Stimulated activated naive CD8-positive, alpha-beta T cell treated with anti-CD3 and anti-CD28 coated beads, Interleukin-15, Interleukin-2, amounts not matched to agents 100 ng/mL and 50 ng/mL, for 24 hours (primary cell): ENCODE results near the gene FLT3LG.

ENCODE experiments used
- H3K27ac Mint-ChIP-seq: one replicate; pipeline ENCODE4 v1.8.0; 2021; ENCODE audit warnings: mild to moderate bottlenecking, mixed read lengths
- H3K27me3 Mint-ChIP-seq: one replicate; pipeline ENCODE4 v1.8.0; 2021; ENCODE audit warnings: mixed read lengths
- H3K36me3 Mint-ChIP-seq: one replicate; pipeline ENCODE4 v1.8.0; 2021; ENCODE audit warnings: low read depth, mixed read lengths
- H3K4me1 Mint-ChIP-seq: one replicate; pipeline ENCODE4 v1.8.0; 2021; ENCODE audit warnings: low read depth, mixed read lengths
- H3K4me3 Mint-ChIP-seq: one replicate; pipeline ENCODE4 v1.8.0; 2021; ENCODE audit warnings: mild to moderate bottlenecking, mixed read lengths
- H3K9me3 Mint-ChIP-seq: one replicate; pipeline ENCODE4 v1.8.0; 2021; ENCODE audit warnings: mixed read lengths

Gene FLT3LG, protein sequence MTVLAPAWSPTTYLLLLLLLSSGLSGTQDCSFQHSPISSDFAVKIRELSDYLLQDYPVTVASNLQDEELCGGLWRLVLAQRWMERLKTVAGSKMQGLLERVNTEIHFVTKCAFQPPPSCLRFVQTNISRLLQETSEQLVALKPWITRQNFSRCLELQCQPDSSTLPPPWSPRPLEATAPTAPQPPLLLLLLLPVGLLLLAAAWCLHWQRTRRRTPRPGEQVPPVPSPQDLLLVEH

GRCh38 chr19:49473868-49474541, at the start of gene FLT3LG:
TSS of gene FLT3LG (plus strand) at chr19:49474215. CDS start at chr19:49474640, 425 bp downstream.
- Mint-ChIP-seq H3K27ac (peak within 1 kb of the TSS; percentile 89), H3K9me3 (no peaks in the 10 kb centered on the region), H3K4me3 (peak within 1 kb of the TSS; percentile 86), H3K4me1 (peaks cover 72% of the 10 kb centered on the region), H3K36me3 (peaks cover 7% of the 10 kb centered on the region), H3K27me3 (no peaks in the 10 kb centered on the region)

- no peaks in the 10 kb centered on the region for H3K36me3 Mint-ChIP-seq
- no peak within 1 kb of the TSS for H3K4me3 Mint-ChIP-seq
- H3K4me1 Mint-ChIP-seq = peaks cover 57% of the 10 kb centered on the region
- no peaks in the 10 kb centered on the region for H3K9me3 Mint-ChIP-seq
- H3K27ac Mint-ChIP-seq = no peak within 1 kb of the TSS
- peaks cover 91% of the 10 kb centered on the region for H3K27me3 Mint-ChIP-seq
Measured at GRCh38 chr19:49425178-49425577, 48.8 kb upstream of the FLT3LG start, which contains the start of gene GFY. TSS of gene GFY (plus strand) at chr19:49425388. CDS start at chr19:49426431, 1,043 bp downstream.

GRCh38 chr19:49425922-49426592, 48.0 kb upstream of the FLT3LG start:
- H3K4me3 Mint-ChIP-seq = no peak overlapping the region
- H3K27ac Mint-ChIP-seq = no peak overlapping the region
- no peaks in the 10 kb centered on the region for H3K9me3 Mint-ChIP-seq
- peaks cover 89% of the 10 kb centered on the region for H3K27me3 Mint-ChIP-seq
- peaks cover 50% of the 10 kb centered on the region for H3K4me1 Mint-ChIP-seq
- no peaks in the 10 kb centered on the region for H3K36me3 Mint-ChIP-seq

GRCh38 chr19:49427339-49427738, 46.7 kb upstream of the FLT3LG start:
- Mint-ChIP-seq H3K27me3 (peaks cover 88% of the 10 kb centered on the region), H3K36me3 (no peaks in the 10 kb centered on the region), H3K9me3 (no peaks in the 10 kb centered on the region), H3K27ac (no peak overlapping the region), H3K4me3 (no peak overlapping the region), H3K4me1 (peaks cover 44% of the 10 kb centered on the region)

DNA sequence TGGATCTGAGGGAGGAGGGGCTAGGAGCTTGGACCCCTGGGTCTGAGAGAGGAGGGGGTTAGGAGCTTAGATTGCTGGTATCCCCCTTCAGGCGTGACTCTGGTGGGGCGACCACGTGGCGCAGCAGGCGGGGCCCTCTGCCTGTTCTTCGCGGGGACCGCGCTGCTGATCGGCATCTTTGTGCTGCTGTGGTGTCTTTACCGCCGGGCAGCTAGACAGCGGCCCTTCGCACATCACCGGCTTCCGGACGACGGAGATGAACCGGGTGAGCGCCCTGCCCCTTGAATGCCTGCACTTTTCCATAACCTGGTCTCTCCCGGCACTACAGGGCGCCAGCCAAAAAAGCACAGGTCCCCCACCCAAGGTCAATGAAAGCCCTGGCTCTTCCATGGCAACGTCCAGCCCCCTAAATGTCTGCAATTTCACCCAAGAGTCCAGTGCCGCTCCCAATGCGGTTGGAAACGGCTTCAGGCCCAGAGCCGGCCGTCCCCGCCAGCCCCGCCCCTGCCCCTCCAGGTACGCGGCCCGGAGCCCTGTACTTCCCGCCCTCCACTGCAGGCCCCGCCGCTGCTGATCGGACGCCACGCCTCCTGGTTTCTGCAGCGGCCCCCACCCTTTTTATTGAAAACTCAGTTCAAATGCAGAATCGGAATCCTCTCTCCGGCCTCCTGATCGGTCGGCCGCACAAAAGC, 46.0 kb upstream of the FLT3LG start:
- H3K4me1 Mint-ChIP-seq = peaks cover 39% of the 10 kb centered on the region
- H3K27ac Mint-ChIP-seq = no peak overlapping the region
- no peaks in the 10 kb centered on the region for H3K9me3 Mint-ChIP-seq
- H3K4me3 Mint-ChIP-seq = peak overlapping the region; percentile 56
- H3K27me3 Mint-ChIP-seq = peaks cover 88% of the 10 kb centered on the region
- no peaks in the 10 kb centered on the region for H3K36me3 Mint-ChIP-seq

DNA sequence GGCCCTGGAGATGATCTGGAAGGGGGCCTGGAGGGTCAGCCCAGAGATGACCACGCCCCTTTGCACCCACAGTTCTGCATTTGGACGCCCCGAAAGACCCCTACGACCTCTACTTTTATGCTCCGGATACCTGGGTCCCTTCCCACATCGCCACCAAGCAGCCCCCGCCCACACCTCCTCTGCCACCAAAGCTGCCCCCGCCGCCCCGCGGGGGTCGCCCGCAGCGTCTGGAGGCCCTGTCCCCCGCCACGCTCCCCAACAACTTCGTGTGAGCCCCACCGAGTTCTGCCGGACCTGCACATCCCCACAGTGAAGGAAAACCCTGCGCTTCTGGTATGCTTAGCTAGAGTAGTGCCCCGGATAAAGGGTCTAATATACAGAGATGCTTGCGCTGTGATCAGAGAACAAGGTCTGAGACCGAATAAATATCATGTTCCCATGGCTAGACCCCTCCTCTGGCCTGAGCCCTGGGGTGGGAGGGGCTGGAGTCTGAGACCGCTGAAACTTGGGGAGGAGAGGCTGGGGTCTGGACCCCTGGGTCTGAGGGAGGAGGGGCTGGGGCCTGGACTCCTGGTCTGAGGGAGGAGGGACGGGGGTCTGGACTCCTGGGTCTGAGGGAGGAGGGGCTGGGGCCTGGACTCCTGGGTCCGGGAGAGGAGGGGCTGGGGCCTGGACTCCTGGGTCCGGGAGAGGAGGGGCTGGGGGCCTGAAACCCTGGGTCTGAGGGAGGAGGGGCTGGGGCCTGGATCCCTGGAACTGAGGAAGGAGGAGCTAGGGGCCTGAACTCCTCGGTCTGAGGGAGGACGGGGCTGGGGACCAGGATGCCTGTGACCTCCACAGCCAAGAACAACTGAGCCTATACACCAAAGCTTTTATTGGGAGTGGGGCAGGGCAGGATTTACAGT, 45.2 kb upstream of the FLT3LG start:
- Mint-ChIP-seq H3K4me3 (peak overlapping the region; percentile 56), H3K36me3 (no peaks in the 10 kb centered on the region), H3K27ac (no peak overlapping the region), H3K4me1 (peaks cover 38% of the 10 kb centered on the region), H3K27me3 (peaks cover 89% of the 10 kb centered on the region), H3K9me3 (no peaks in the 10 kb centered on the region)

- Mint-ChIP-seq H3K9me3 (no peaks in the 10 kb centered on the region), H3K27me3 (peaks cover 87% of the 10 kb centered on the region), H3K4me3 (no peak overlapping the region), H3K36me3 (no peaks in the 10 kb centered on the region), H3K27ac (no peak overlapping the region), H3K4me1 (peaks cover 35% of the 10 kb centered on the region)
Measured at GRCh38 chr19:49430172-49430677, 43.8 kb upstream of the FLT3LG start.

GRCh38 chr19:49430678-49431329, 43.2 kb upstream of the FLT3LG start:
- Mint-ChIP-seq H3K4me3 (no peak overlapping the region), H3K4me1 (peaks cover 39% of the 10 kb centered on the region), H3K27me3 (peaks cover 87% of the 10 kb centered on the region), H3K36me3 (no peaks in the 10 kb centered on the region), H3K9me3 (no peaks in the 10 kb centered on the region), H3K27ac (no peak overlapping the region)

GRCh38 chr19:49431330-49431749, 42.7 kb upstream of the FLT3LG start:
- H3K9me3 Mint-ChIP-seq = no peaks in the 10 kb centered on the region
- no peak overlapping the region for H3K27ac Mint-ChIP-seq
- peaks cover 43% of the 10 kb centered on the region for H3K4me1 Mint-ChIP-seq
- no peak overlapping the region for H3K4me3 Mint-ChIP-seq
- no peaks in the 10 kb centered on the region for H3K36me3 Mint-ChIP-seq
- peaks cover 87% of the 10 kb centered on the region for H3K27me3 Mint-ChIP-seq

DNA sequence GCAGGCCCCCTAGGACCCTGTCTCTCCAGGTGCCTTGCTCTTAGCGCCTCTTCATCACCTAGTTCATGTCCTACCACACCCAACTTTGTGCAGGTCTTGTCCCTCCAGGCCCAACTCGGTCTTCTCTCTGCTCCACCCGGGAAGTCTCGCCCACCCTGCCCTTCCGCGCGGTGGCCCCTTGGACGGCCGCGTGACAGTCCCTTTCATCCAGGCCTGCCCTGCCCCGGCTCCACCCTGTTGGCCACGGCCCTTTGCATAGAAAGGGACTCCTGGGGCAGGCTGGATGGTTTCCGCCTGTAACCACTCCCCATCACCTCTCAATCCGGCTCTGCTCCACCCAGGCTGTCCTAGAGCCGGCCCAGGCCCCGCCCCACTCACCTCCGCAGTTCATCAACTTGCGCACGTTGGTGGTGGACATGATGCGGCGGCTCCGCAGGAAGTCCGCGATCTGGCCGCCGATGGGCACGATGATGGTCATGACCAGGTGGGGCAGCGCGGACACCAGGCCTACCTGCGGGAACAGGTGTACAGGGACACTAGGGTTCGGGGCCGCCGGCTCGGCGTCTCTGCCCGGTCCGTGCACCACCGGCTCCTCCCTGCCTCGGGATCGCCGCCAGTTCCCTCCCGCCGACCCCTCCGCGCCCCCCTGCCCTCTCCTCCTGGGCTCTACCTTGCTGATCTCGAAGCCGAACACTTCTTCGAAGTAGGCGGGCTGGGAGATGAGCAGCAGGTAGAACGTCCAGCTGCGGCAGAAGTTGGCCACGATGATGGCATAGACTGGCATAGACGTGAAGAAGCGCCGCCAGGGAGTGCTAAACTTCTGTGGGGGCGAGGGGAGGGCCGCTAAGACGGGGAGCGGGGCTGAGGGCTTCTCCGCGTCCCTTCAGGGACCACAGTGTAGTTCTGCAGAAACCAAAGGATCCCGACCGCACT, 41.6 kb upstream of the FLT3LG start:
- H3K27ac Mint-ChIP-seq = no peak overlapping the region
- no peaks in the 10 kb centered on the region for H3K36me3 Mint-ChIP-seq
- H3K27me3 Mint-ChIP-seq = peaks cover 85% of the 10 kb centered on the region
- peak overlapping the region; percentile 13 for H3K4me3 Mint-ChIP-seq
- H3K4me1 Mint-ChIP-seq = peaks cover 40% of the 10 kb centered on the region
- H3K9me3 Mint-ChIP-seq = no peaks in the 10 kb centered on the region

GRCh38 chr19:49433240-49433901, 40.6 kb upstream of the FLT3LG start:
- no peak overlapping the region for H3K4me3 Mint-ChIP-seq
- H3K36me3 Mint-ChIP-seq = no peaks in the 10 kb centered on the region
- no peak overlapping the region for H3K27ac Mint-ChIP-seq
- H3K4me1 Mint-ChIP-seq = peaks cover 34% of the 10 kb centered on the region
- no peaks in the 10 kb centered on the region for H3K9me3 Mint-ChIP-seq
- H3K27me3 Mint-ChIP-seq = peaks cover 87% of the 10 kb centered on the region

GRCh38 chr19:49434907-49435583, 39.0 kb upstream of the FLT3LG start:
- H3K27ac Mint-ChIP-seq = no peak overlapping the region
- H3K9me3 Mint-ChIP-seq = no peaks in the 10 kb centered on the region
- peak overlapping the region; percentile 8 for H3K4me3 Mint-ChIP-seq
- peaks cover 89% of the 10 kb centered on the region for H3K27me3 Mint-ChIP-seq
- peaks cover 29% of the 10 kb centered on the region for H3K4me1 Mint-ChIP-seq
- no peaks in the 10 kb centered on the region for H3K36me3 Mint-ChIP-seq
